GM12872 (cell line): Measurements from ENCODE around the gene SRRM5.

Experiments used
- TF ChIP-seq, protein P1 (sequence below): IDR thresholded peaks from 3 replicates; pipeline ENCODE4 v1.5.1; 2011; ENCODE audit warnings: low read depth, mild to moderate bottlenecking, low read length, moderate library complexity; ENCODE audit not compliant: insufficient read depth

The SRRM5 gene

DNA sequence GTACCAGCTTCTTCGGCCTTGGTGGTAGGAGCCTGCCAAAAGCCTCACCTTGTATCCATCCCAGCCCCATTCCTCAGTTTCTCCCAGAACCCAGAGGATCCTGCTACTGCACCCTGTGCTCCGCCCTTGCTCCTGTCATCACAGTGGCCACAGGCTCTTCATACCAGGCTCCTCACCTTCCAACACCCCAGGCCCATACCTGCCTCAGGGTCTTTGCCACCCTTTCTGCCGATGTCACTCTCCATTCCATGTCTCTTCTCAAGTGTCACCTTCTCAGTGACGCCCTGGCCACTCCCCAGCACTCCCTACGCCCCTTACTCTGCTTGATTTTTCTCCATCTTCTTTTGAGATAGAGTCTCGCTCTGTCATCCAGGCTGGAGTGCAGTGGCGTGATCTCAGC lies 2.0 kb upstream of the SRRM5 start:
- TF ChIP-seq, protein P1, sequence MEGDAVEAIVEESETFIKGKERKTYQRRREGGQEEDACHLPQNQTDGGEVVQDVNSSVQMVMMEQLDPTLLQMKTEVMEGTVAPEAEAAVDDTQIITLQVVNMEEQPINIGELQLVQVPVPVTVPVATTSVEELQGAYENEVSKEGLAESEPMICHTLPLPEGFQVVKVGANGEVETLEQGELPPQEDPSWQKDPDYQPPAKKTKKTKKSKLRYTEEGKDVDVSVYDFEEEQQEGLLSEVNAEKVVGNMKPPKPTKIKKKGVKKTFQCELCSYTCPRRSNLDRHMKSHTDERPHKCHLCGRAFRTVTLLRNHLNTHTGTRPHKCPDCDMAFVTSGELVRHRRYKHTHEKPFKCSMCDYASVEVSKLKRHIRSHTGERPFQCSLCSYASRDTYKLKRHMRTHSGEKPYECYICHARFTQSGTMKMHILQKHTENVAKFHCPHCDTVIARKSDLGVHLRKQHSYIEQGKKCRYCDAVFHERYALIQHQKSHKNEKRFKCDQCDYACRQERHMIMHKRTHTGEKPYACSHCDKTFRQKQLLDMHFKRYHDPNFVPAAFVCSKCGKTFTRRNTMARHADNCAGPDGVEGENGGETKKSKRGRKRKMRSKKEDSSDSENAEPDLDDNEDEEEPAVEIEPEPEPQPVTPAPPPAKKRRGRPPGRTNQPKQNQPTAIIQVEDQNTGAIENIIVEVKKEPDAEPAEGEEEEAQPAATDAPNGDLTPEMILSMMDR, result no peak

DNA sequence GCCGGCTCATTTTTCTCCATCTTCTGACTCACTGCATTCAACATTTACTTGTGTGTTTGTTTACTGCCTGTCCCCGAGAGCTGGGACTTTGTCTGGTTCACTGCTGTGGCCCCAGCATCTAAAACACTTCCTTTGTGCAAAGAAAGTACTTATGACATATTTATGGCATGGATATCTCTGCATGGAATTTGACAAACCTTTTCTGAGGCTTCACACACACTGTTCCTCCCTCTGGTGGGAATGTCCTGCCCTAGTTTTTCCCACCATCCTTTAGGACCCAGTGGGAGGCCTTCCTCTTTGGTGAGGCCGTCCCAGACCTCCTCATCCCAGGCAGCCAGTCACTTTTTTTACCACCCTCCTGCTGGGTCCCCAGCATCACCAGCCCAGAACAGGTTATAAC lies 1.4 kb upstream of the SRRM5 start:
- TF ChIP-seq, protein P1, result no peak

DNA sequence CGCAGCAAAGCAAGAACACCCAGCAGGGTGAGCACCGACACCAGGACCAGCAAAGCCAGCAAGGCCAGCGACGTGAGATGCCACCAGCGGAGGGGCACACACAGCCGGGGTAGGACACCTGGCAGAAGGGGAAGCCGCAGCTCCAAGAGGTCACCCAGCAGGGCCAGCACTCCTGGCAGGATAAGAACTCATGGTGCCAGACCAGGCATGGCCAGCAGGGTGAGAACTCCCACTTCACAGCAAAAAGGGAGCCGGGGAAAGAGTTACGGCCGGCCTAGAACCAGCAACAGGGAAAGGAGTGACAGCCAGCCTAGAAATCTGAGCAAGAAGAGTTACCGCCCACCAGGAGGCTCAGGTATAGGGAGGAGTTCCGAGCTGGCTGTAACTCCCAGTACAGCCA lies 486 bp downstream of the SRRM5 start:
- TF ChIP-seq, protein P1, result no peak

DNA sequence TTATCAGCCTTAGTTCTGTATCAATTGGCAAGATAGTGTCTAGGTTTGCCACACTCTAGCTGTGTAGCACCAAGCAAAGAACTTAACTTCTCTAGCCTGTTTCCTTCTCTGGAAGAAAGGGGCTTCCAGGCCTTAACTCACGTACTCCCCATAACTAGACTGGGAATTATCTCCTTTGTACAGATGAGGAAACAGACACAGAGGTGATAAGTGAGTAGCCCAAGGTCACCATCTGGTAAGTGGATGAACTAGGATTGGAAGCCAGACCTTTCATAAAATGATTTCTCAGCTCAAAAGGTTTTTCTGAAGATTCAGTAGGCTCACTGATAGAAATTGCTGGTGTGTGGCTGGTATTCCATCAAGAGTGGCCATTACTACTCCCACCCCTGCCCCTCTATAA lies 4.4 kb downstream of the SRRM5 start:
- TF ChIP-seq, protein P1, result no peak

DNA sequence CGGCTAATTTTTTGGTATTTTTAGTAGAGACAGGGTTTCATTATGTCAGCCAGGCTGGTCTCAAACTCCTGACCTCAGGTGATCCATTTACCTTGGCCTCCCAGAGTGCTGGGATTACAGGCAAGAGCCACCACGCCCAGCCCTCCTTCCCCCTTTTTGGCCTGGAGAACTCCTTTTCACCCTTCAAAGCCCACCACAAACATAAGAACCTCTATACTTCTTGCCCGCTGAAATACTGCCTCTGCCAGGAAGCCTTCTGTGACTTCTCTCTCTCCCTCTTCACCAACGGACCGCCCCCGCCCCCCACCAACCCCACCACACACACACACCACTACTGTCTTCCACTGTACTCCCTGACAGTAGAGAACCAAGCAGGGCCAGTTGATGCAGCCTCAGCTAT lies 5.1 kb downstream of the SRRM5 start:
- TF ChIP-seq, protein P1, result no peak

DNA sequence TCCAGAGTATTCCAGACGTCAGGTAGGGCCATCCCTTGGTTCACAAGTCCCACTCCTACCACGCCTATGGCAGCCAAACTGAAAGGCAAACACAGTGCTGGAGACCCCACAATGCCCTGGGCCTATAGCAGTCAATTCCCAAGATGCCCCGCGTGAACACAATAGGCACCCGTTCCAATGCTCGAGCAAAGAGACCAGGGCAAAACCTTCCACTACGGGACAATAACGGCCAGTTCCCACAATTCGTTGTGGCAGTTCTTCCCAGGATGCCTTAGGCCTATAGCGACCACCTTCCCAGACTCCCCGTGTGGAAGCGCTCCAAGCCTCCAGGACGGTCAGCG lies 7.0 kb downstream of the SRRM5 start:
- TF ChIP-seq, protein P1, result no peak

DNA sequence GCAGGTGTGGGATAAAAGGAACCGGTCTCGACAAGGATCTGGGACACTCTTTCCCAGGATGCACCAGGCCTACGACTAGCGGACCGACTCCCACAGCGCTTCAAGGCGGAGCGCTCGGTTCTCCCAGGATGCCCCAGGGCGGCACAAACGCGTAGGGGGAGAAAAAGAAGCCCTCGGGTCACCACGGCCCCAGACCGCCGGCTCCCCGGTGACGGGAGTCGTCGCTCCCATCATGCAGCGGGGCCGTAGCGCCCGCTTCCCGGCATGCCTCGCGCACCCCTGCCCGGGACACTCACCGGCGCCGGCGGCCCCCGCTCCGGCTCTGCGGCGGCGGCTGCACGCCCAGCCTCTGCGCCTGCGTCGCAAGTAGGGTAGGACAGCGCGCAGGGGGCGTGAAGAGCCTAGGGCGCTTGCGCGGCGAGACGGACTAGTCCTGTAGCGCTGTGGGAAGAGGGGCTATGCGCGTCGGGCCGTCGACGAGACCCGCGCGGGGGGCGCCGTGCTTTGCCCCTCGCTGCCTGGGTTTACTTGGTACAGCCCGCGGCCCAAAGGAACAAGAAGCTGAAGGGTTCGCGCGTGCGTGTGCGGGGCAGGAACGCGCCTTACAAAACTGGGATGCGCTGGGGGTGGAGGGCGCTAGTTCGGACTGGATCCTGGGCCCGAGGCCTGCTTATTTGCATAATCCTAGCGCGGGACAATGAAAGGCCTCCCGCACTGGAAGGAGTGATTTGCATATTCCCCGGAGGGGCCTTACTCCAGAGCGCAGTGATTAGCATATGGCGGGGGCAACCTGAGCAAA lies 7.6 kb downstream of the SRRM5 start, which contains the start of gene ZNF428:
TSS of gene ZNF428 (minus strand) at position 368 of the 799 bp plus-strand sequence. CDS start 5,325 bp downstream, outside the sequence.
- TF ChIP-seq, protein P1, result no peak
